Cardiac fibroblast (primary cell): Measurements from ENCODE around the gene RETREG2.
A peak's percentile ranks its signal among the peaks of the same experiment; 100 is the strongest.

Experiments
- DNase-seq, 2 donors: peaks; one replicate each; pipeline versions ENCODE4 v3.0.0 to v3.0.0-alpha.2; 2010; ENCODE audit warnings: low read depth in 2 of 2
- H3K4me3 ChIP-seq, 2 donors: replicated peaks in 1 of 2; 1 replicate in 1 of 2; 2 replicates in 1 of 2; pipeline ENCODE4 v1.5.1; 2011; ENCODE audit warnings: low read depth in 2 of 2, low read length in 2 of 2, mild to moderate bottlenecking in 2 of 2, moderate library complexity in 1 of 2
- TF ChIP-seq, protein P1 (sequence below): IDR thresholded peaks from one replicate; pipeline ENCODE4 v1.5.1; 2011; ENCODE audit warnings: low read depth, mild to moderate bottlenecking, low read length, inconsistent platforms

The RETREG2 gene, protein sequence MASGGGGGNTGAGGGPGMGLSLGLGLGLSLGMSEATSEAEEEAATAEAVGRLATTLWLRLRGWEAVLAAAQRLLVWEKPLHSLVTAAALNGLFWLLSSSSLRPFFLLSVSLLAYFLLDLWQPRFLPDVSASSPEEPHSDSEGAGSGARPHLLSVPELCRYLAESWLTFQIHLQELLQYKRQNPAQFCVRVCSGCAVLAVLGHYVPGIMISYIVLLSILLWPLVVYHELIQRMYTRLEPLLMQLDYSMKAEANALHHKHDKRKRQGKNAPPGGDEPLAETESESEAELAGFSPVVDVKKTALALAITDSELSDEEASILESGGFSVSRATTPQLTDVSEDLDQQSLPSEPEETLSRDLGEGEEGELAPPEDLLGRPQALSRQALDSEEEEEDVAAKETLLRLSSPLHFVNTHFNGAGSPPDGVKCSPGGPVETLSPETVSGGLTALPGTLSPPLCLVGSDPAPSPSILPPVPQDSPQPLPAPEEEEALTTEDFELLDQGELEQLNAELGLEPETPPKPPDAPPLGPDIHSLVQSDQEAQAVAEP

GRCh38 chr2:219177552-219178376 is at the start of gene RETREG2:
TSS of gene RETREG2 (plus strand) at chr2:219178275. CDS start at chr2:219178353, 78 bp downstream.
- peak; percentile 94 to 95 for DNase-seq
- TF ChIP-seq, protein P1, sequence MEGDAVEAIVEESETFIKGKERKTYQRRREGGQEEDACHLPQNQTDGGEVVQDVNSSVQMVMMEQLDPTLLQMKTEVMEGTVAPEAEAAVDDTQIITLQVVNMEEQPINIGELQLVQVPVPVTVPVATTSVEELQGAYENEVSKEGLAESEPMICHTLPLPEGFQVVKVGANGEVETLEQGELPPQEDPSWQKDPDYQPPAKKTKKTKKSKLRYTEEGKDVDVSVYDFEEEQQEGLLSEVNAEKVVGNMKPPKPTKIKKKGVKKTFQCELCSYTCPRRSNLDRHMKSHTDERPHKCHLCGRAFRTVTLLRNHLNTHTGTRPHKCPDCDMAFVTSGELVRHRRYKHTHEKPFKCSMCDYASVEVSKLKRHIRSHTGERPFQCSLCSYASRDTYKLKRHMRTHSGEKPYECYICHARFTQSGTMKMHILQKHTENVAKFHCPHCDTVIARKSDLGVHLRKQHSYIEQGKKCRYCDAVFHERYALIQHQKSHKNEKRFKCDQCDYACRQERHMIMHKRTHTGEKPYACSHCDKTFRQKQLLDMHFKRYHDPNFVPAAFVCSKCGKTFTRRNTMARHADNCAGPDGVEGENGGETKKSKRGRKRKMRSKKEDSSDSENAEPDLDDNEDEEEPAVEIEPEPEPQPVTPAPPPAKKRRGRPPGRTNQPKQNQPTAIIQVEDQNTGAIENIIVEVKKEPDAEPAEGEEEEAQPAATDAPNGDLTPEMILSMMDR = no peak

GRCh38 chr2:219128396-219128795 is 49.7 kb upstream of the RETREG2 start:
- no peak overlapping the region for H3K4me3 ChIP-seq
- TF ChIP-seq, protein P1 = no peak
- peak; percentile 9 to 37 for DNase-seq

More at GRCh38 chr2:219177552-219178376, at the start of gene RETREG2:
- peak within 1 kb of the TSS; percentile 80 to 88 for H3K4me3 ChIP-seq

DNA sequence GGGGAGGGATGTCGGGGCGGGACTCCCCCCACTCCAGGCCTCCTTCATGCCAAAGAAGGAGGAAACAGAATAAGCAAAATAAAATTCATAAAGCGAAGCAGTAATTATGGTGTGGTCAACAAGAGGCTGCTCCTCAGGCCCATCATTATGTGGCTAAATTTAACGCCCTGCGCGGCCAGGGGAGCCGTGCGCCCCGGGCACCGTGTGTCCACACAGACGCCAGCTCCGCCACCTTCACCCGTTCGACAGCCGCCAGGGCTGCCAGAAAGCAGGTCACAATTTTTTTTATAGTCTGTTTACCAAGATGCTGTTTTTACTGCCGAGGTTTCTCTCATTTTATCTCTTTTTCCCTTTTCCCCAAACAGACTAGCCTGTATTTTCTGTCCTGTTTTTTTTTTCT is 48.5 kb upstream of the RETREG2 start:
- H3K4me3 ChIP-seq = no peak overlapping the region
- TF ChIP-seq, protein P1 = no peak
- DNase-seq = no peak

DNA sequence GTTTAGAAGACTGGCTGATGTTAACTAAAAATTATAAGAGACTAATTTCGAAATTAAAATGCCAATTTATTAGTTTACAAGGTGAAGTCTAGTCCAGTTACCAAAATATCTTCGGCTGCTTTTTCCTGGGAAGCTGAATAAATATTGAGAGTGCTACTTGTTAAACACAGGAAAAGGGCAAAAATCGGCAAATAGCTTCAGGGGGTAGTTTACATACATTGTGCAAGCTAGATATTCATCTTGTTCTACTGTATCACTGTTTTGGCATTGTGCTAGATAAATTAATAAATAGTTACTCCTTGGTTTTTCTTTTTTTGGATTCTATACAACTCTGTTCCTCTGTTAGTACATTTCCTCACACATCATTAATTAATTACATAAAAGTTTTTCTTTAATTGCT is 46.7 kb upstream of the RETREG2 start:
- TF ChIP-seq, protein P1 = no peak
- H3K4me3 ChIP-seq = no peak overlapping the region
- DNase-seq = no peak

GRCh38 chr2:219131744-219132143 is 46.3 kb upstream of the RETREG2 start:
- no peak for DNase-seq
- H3K4me3 ChIP-seq = no peak overlapping the region
- TF ChIP-seq, protein P1 = no peak

GRCh38 chr2:219133976-219134375 is 44.1 kb upstream of the RETREG2 start:
- DNase-seq = no peak
- no peak overlapping the region for H3K4me3 ChIP-seq
- TF ChIP-seq, protein P1 = no peak
